Fibroblast of skin of left quadriceps (primary cell): Measurements from ENCODE around the gene PYGB.

Experiments used
- DNase-seq, 2 experiments: peaks; one replicate each; pipeline ENCODE4 v3.0.0-alpha.2; 2013; ENCODE audit warnings: low read depth in 2 of 2

The PYGB gene

GRCh38 chr20:25282796-25283195, 34.9 kb downstream of the PYGB start:
- no peak for DNase-seq

GRCh38 chr20:25283221-25283951, 35.5 kb downstream of the PYGB start:
- DNase-seq, result no peak

- DNase-seq, result no peak
Measured at GRCh38 chr20:25284131-25284601, 36.3 kb downstream of the PYGB start.

- DNase-seq, result no peak
Measured at GRCh38 chr20:25285091-25285647, 37.3 kb downstream of the PYGB start.

GRCh38 chr20:25285856-25286798, 38.2 kb downstream of the PYGB start:
- no peak for DNase-seq

- DNase-seq, result no peak
Measured at GRCh38 chr20:25286917-25287316, 39.0 kb downstream of the PYGB start.

- no peak for DNase-seq
Measured at GRCh38 chr20:25287631-25288290, 39.9 kb downstream of the PYGB start.

- no peak for DNase-seq
Measured at GRCh38 chr20:25288291-25289181, 40.7 kb downstream of the PYGB start.

GRCh38 chr20:25289886-25290597, 42.2 kb downstream of the PYGB start:
- DNase-seq, result no peak

GRCh38 chr20:25290646-25291431, 43.0 kb downstream of the PYGB start:
- no peak for DNase-seq

GRCh38 chr20:25291432-25292133, 43.7 kb downstream of the PYGB start:
- DNase-seq, result no peak

- no peak for DNase-seq
Measured at GRCh38 chr20:25292176-25292891, 44.4 kb downstream of the PYGB start.

- no peak for DNase-seq
Measured at GRCh38 chr20:25293507-25293906, 45.6 kb downstream of the PYGB start.

- no peak for DNase-seq
Measured at GRCh38 chr20:25293910-25294458, 46.1 kb downstream of the PYGB start.

- DNase-seq, result peak in 1 of 2 experiments; percentile 13
Measured at GRCh38 chr20:25294459-25295385, 46.8 kb downstream of the PYGB start.

GRCh38 chr20:25295386-25296093, 47.7 kb downstream of the PYGB start:
- DNase-seq, result no peak
